HEK293 (cell line): Measurements from ENCODE around the gene PLEKHM2.
A peak's percentile ranks its signal among the peaks of the same experiment; 100 is the strongest.

Source experiments
- BCL6B ChIP-seq: fragments of 450-650 bp; formaldehyde crosslinking; IDR thresholded peaks from 2 replicates; pipeline ENCODE4 v1.5.1; 2017; ENCODE audit warnings: missing biosample characterization, missing genetic modification characterization
- EGR2 ChIP-seq: fragments of 450-650 bp; formaldehyde crosslinking; IDR thresholded peaks from 2 replicates; pipeline ENCODE4 v1.5.1; 2016; ENCODE audit warnings: low read depth, missing biosample characterization, missing genetic modification characterization
- KLF1 ChIP-seq: fragments of 450-650 bp; formaldehyde crosslinking; IDR thresholded peaks from 2 replicates; pipeline ENCODE4 v1.5.1; 2016; ENCODE audit warnings: missing biosample characterization, missing genetic modification characterization
- KLF8 ChIP-seq: fragments of 450-650 bp; formaldehyde crosslinking; IDR thresholded peaks from 2 replicates; pipeline ENCODE4 v1.5.1; 2016; ENCODE audit warnings: missing biosample characterization, missing genetic modification characterization
- KLF9 ChIP-seq: fragments of 450-650 bp; formaldehyde crosslinking; IDR thresholded peaks from 2 replicates; pipeline ENCODE4 v1.5.1; 2016; ENCODE audit warnings: missing biosample characterization, missing genetic modification characterization, low read depth
- SCRT1 ChIP-seq: fragments of 450-650 bp; formaldehyde crosslinking; IDR thresholded peaks from 2 replicates; pipeline ENCODE4 v1.5.1; 2016; ENCODE audit warnings: missing biosample characterization, missing genetic modification characterization, borderline replicate concordance
- SP2 ChIP-seq: fragments of 450-650 bp; formaldehyde crosslinking; IDR thresholded peaks from 2 replicates; pipeline ENCODE4 v1.5.1; 2016; ENCODE audit warnings: missing biosample characterization, missing genetic modification characterization
- TCF7L2 ChIP-seq: IDR thresholded peaks from 2 replicates; pipeline ENCODE4 v1.6.1; 2011; ENCODE audit warnings: low read depth, mild to moderate bottlenecking, inconsistent platforms, low read length, moderate library complexity, borderline replicate concordance
- ZBTB49 ChIP-seq: fragments of 450-650 bp; formaldehyde crosslinking; IDR thresholded peaks from 2 replicates; pipeline ENCODE4 v1.5.1; 2016; ENCODE audit warnings: missing biosample characterization, missing genetic modification characterization, low read depth
- ZNF10 ChIP-seq: fragments of 450-650 bp; formaldehyde crosslinking; IDR thresholded peaks from 2 replicates; pipeline ENCODE4 v1.5.1; 2017; ENCODE audit warnings: missing biosample characterization, missing genetic modification characterization
- ZNF112 ChIP-seq: fragments of 450-650 bp; formaldehyde crosslinking; IDR thresholded peaks from 2 replicates; pipeline ENCODE4 v1.5.0; 2017; ENCODE audit warnings: missing biosample characterization, missing genetic modification characterization
- ZNF157 ChIP-seq: fragments of 450-650 bp; formaldehyde crosslinking; IDR thresholded peaks from 2 replicates; pipeline ENCODE4 v1.5.1; 2016; ENCODE audit warnings: missing biosample characterization, missing genetic modification characterization
- ZNF175 ChIP-seq: fragments of 450-650 bp; formaldehyde crosslinking; IDR thresholded peaks from 2 replicates; pipeline ENCODE4 v1.5.1; 2016; ENCODE audit warnings: missing biosample characterization, missing genetic modification characterization
- ZNF366 ChIP-seq: fragments of 450-650 bp; formaldehyde crosslinking; conservative IDR thresholded peaks from 2 replicates; pipeline ENCODE4 v1.5.1; 2016; ENCODE audit warnings: missing biosample characterization, missing genetic modification characterization
- ZNF426 ChIP-seq: fragments of 450-650 bp; formaldehyde crosslinking; IDR thresholded peaks from 2 replicates; pipeline ENCODE4 v1.5.1; 2017; ENCODE audit warnings: missing biosample characterization, missing genetic modification characterization, mild to moderate bottlenecking, inconsistent platforms, moderate library complexity
- ZNF530 ChIP-seq: fragments of 450-650 bp; formaldehyde crosslinking; IDR thresholded peaks from 2 replicates; pipeline ENCODE4 v1.5.1; 2016; ENCODE audit warnings: low read depth, missing biosample characterization, missing genetic modification characterization
- ZNF548 ChIP-seq: fragments of 450-650 bp; formaldehyde crosslinking; IDR thresholded peaks from 2 replicates; pipeline ENCODE4 v1.5.1; 2016; ENCODE audit warnings: missing biosample characterization, missing genetic modification characterization
- ZNF580 ChIP-seq: fragments of 450-650 bp; formaldehyde crosslinking; IDR thresholded peaks from 2 replicates; pipeline ENCODE4 v1.5.1; 2016; ENCODE audit warnings: missing biosample characterization, missing genetic modification characterization
- ZNF610 ChIP-seq: fragments of 450-650 bp; formaldehyde crosslinking; IDR thresholded peaks from 2 replicates; pipeline ENCODE4 v1.5.1; 2016; ENCODE audit warnings: missing biosample characterization, missing genetic modification characterization, borderline replicate concordance
- ZNF664 ChIP-seq: fragments of 450-650 bp; formaldehyde crosslinking; IDR thresholded peaks from 2 replicates; pipeline ENCODE4 v1.5.1; 2016; ENCODE audit warnings: missing biosample characterization, missing genetic modification characterization
- ZNF677 ChIP-seq: fragments of 450-650 bp; IDR thresholded peaks from 2 replicates; pipeline ENCODE4 v1.5.0; 2018; ENCODE audit warnings: missing biosample characterization, mild to moderate bottlenecking, missing genetic modification characterization, moderate library complexity
- ZSCAN18 ChIP-seq: fragments of 450-650 bp; formaldehyde crosslinking; IDR thresholded peaks from 2 replicates; pipeline ENCODE4 v1.5.1; 2016; ENCODE audit warnings: missing biosample characterization, missing genetic modification characterization
- TF ChIP-seq, protein P1 (sequence below): IDR thresholded peaks from 2 replicates; pipeline ENCODE4 v1.6.1; 2011; ENCODE audit warnings: mild to moderate bottlenecking, low read depth, low read length, borderline replicate concordance
- TF ChIP-seq, protein P2 (sequence below): fragments of 450-650 bp; formaldehyde crosslinking; IDR thresholded peaks from 2 replicates; pipeline ENCODE4 v1.5.1; 2016; ENCODE audit warnings: missing biosample characterization, missing genetic modification characterization
- TF ChIP-seq, protein P3 (sequence below): fragments of 450-650 bp; formaldehyde crosslinking; optimal IDR thresholded peaks from 2 replicates; pipeline ENCODE3; 2016; ENCODE audit warnings: missing biosample characterization, mild to moderate bottlenecking, missing genetic modification characterization
- TF ChIP-seq, protein P4 (sequence below): fragments of 450-650 bp; formaldehyde crosslinking; IDR thresholded peaks from 2 replicates; pipeline ENCODE4 v1.5.1; 2016; ENCODE audit warnings: missing biosample characterization, missing genetic modification characterization

The PLEKHM2 gene

GRCh38 chr1:15740924-15741850, 57.1 kb downstream of the PLEKHM2 start (continued):
- no peak for TF ChIP-seq BCL6B (tag by site-specific recombination)
- no peak for TF ChIP-seq TCF7L2
- no peak for TF ChIP-seq ZBTB49 (tag by site-specific recombination)
- TF ChIP-seq ZNF677 (tag by site-specific recombination) = no peak
- no peak for TF ChIP-seq ZNF112 (tag by site-specific recombination)
- TF ChIP-seq KLF8 (tag by site-specific recombination) = peak; percentile 31; the same call in 1 of the 2 replicates
- peak; percentile 97 for TF ChIP-seq KLF1
- no peak for TF ChIP-seq KLF9 (tag by site-specific recombination)
- no peak for TF ChIP-seq EGR2 (tag by site-specific recombination)
- no peak for TF ChIP-seq ZNF580 (tag by site-specific recombination)
- TF ChIP-seq, protein P1, sequence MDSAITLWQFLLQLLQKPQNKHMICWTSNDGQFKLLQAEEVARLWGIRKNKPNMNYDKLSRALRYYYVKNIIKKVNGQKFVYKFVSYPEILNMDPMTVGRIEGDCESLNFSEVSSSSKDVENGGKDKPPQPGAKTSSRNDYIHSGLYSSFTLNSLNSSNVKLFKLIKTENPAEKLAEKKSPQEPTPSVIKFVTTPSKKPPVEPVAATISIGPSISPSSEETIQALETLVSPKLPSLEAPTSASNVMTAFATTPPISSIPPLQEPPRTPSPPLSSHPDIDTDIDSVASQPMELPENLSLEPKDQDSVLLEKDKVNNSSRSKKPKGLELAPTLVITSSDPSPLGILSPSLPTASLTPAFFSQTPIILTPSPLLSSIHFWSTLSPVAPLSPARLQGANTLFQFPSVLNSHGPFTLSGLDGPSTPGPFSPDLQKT = no peak
- TF ChIP-seq ZNF664 = no peak
- peak; percentile 98 for TF ChIP-seq SCRT1 (tag by site-specific recombination)
- TF ChIP-seq ZNF530 (tag by site-specific recombination) = no peak
- TF ChIP-seq, protein P2, sequence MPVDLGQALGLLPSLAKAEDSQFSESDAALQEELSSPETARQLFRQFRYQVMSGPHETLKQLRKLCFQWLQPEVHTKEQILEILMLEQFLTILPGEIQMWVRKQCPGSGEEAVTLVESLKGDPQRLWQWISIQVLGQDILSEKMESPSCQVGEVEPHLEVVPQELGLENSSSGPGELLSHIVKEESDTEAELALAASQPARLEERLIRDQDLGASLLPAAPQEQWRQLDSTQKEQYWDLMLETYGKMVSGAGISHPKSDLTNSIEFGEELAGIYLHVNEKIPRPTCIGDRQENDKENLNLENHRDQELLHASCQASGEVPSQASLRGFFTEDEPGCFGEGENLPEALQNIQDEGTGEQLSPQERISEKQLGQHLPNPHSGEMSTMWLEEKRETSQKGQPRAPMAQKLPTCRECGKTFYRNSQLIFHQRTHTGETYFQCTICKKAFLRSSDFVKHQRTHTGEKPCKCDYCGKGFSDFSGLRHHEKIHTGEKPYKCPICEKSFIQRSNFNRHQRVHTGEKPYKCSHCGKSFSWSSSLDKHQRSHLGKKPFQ = no peak
- TF ChIP-seq, protein P3, sequence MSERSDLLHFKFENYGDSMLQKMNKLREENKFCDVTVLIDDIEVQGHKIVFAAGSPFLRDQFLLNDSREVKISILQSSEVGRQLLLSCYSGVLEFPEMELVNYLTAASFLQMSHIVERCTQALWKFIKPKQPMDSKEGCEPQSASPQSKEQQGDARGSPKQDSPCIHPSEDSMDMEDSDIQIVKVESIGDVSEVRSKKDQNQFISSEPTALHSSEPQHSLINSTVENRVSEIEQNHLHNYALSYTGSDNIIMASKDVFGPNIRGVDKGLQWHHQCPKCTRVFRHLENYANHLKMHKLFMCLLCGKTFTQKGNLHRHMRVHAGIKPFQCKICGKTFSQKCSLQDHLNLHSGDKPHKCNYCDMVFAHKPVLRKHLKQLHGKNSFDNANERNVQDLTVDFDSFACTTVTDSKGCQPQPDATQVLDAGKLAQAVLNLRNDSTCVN = no peak
- no peak; the same call in 1 of the 2 replicates for TF ChIP-seq ZNF366 (tag by site-specific recombination)
- TF ChIP-seq ZNF426 (tag by site-specific recombination) = no peak
- no peak for TF ChIP-seq ZNF157 (tag by site-specific recombination)
- no peak for TF ChIP-seq ZNF610 (tag by site-specific recombination)
- TF ChIP-seq ZNF548 (tag by site-specific recombination) = no peak
- TF ChIP-seq, protein P4, sequence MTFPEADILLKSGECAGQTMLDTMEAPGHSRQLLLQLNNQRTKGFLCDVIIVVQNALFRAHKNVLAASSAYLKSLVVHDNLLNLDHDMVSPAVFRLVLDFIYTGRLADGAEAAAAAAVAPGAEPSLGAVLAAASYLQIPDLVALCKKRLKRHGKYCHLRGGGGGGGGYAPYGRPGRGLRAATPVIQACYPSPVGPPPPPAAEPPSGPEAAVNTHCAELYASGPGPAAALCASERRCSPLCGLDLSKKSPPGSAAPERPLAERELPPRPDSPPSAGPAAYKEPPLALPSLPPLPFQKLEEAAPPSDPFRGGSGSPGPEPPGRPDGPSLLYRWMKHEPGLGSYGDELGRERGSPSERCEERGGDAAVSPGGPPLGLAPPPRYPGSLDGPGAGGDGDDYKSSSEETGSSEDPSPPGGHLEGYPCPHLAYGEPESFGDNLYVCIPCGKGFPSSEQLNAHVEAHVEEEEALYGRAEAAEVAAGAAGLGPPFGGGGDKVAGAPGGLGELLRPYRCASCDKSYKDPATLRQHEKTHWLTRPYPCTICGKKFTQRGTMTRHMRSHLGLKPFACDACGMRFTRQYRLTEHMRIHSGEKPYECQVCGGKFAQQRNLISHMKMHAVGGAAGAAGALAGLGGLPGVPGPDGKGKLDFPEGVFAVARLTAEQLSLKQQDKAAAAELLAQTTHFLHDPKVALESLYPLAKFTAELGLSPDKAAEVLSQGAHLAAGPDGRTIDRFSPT (tag by site-specific recombination) = no peak
- TF ChIP-seq ZNF175 (tag by site-specific recombination) = no peak
- no peak for TF ChIP-seq ZSCAN18
- no peak for TF ChIP-seq SP2 (tag by site-specific recombination)
- no peak for TF ChIP-seq ZNF10 (tag by site-specific recombination)
